Esophagus mucosa (tissue), 1 donor: Measurements from ENCODE around the gene BCORL1. TPM values are rescaled to one million over a fixed set of nuclear protein-coding genes. Genes with fewer than 3 reads are reported as not detected.
A peak's percentile ranks its signal among the peaks of the same experiment; 100 is the strongest.

Source experiments
- ATAC-seq: fragments of 200-7000 bp; cut with Tn5 transposase; one replicate; pipeline ENCODE4 v1.9.1; 2020
- total RNA-seq: library from RNA; stranded (reverse); gene quantifications from one replicate; pipeline ENCODE4 v1.2.4, GENCODE V29; 2023
- donor health status: DM: yes; HTN: yes; CAD: no.

Gene BCORL1, protein sequence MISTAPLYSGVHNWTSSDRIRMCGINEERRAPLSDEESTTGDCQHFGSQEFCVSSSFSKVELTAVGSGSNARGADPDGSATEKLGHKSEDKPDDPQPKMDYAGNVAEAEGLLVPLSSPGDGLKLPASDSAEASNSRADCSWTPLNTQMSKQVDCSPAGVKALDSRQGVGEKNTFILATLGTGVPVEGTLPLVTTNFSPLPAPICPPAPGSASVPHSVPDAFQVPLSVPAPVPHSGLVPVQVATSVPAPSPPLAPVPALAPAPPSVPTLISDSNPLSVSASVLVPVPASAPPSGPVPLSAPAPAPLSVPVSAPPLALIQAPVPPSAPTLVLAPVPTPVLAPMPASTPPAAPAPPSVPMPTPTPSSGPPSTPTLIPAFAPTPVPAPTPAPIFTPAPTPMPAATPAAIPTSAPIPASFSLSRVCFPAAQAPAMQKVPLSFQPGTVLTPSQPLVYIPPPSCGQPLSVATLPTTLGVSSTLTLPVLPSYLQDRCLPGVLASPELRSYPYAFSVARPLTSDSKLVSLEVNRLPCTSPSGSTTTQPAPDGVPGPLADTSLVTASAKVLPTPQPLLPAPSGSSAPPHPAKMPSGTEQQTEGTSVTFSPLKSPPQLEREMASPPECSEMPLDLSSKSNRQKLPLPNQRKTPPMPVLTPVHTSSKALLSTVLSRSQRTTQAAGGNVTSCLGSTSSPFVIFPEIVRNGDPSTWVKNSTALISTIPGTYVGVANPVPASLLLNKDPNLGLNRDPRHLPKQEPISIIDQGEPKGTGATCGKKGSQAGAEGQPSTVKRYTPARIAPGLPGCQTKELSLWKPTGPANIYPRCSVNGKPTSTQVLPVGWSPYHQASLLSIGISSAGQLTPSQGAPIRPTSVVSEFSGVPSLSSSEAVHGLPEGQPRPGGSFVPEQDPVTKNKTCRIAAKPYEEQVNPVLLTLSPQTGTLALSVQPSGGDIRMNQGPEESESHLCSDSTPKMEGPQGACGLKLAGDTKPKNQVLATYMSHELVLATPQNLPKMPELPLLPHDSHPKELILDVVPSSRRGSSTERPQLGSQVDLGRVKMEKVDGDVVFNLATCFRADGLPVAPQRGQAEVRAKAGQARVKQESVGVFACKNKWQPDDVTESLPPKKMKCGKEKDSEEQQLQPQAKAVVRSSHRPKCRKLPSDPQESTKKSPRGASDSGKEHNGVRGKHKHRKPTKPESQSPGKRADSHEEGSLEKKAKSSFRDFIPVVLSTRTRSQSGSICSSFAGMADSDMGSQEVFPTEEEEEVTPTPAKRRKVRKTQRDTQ (N-terminal part only)
- 2.6 TPM for total RNA-seq

DNA sequence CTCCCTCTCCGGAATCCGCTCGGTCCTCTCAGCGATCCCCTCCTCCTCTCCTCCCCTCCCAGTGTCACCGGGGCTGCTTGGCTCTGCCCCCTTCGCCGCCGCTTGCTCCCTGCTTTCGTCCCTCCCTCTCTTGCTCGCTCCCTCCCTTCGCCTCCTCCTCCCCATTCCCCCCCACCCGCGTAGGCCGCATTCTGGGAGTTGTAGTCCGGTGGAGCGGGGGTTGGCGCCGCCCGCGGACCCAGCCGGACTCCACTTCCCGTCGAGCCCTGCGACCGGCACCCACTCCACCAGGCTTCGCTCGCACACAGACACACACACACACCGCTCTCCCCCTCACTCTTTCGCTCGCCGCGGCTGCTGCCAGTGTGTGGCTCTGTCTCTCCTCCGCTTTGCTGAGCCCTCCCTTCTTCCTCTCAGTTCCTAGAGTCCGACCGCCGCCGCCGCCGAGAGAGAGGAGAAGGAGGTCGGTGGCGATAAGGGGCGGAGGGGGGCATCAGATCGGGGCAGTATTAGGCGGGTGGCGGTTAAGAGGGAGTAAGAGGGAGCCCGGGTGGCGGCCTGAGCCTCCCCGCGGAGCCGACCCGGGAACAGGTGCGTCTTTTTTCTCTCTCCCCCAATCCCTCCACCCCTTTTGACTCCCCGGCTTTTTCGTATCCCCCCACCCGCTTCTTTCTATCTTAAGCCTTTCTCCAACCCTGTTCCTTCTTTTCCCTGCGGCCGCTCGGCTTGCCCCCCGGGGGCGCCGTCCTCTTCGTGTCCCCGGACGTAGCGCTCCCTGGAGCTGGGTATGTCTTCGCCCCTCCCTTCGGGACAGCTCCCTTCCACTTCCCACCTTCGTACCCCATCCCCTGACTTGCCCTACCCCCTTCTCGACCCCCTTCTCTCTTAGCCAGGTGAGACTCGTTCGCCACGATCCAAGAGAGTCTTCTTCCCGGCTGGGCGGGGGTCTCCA, at the start of gene BCORL1:
BCORL1 (plus strand) TSS at position 336 of the 952 bp plus-strand sequence. CDS start 22,597 bp downstream, outside the sequence.
- ATAC-seq = peak; percentile 91

DNA sequence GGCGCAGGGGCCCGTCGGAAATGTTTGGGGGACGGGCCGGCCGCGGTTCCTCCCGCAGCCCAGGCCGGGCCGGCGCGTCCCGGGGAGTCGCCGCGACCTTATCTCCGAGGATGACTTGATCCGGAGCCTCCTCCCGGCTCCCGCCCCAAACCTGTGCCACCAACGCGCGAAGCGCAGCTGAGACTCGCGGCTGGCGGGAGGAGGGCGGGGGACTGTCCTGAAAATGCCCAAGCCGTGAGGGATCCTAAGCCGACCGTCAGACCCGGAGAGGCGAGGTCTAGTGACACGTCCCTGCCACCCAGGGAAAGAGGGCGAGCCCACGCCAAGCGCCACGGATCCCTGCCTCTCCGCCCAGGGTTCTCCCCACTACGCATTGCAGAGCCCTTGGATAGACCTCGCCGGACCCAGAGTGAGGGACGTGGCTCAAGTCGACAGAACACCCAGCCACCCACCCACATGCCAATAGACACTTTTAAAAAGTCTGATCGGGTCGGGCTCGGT, 49.6 kb upstream of the BCORL1 start:
- ATAC-seq = no peak

DNA sequence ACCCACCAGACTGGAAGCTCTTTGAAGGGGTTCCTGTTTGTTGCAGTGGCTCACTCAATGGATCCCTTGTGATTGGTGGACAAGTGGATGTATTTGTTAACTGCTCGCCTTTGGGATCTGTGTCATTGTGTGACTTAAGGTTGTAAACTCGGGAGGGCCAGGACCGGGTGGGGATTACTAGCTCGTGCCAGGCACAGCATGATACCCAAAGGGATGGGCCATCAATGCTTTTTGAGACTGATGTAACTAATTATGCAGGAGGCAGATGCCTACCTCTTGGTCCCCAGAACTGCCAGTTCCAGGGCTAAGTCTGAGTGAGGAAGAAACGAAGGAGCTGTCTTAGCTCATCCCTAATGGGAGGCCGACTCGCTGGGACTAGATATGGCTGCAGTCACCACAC, 48.7 kb upstream of the BCORL1 start:
- ATAC-seq = no peak

DNA sequence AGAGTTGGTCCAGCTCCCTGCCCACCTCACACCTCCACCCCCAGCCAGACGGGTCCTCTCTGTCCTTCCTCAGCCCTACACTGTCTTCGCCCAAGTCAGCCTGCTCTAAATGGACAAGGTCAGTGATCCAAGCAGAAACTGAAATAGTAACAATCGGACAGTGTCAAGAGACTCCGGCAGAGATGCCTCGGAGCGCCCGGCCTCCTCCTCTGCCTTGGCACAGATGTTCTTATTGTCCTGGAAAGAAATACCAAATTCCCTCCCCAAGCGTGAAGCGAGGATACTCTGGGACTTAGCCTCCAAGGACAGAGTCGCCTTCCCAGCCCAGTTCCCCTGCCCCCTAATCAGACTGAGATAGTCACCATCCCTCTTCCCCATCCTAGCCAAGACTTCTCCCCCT, 48.0 kb upstream of the BCORL1 start:
- ATAC-seq = no peak

DNA sequence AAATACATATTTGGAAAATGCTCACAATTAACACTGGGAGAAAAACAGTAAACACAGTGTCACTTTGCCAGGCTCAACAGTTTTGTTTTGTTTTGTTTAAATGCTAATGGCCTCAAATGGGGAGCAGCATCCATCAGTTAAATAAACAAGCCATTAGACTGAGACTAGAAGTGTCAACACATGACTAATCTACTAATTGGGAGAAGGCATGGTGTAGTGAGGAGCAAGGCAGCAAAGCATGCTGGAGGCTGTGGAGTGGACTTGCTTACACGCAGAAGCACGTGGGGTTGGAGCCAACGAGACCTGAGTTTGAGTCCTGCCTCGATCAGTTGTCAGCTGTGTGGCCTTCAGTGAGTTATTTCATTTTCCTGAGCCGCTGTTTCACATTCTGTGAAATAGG, 47.5 kb upstream of the BCORL1 start:
- no peak for ATAC-seq

DNA sequence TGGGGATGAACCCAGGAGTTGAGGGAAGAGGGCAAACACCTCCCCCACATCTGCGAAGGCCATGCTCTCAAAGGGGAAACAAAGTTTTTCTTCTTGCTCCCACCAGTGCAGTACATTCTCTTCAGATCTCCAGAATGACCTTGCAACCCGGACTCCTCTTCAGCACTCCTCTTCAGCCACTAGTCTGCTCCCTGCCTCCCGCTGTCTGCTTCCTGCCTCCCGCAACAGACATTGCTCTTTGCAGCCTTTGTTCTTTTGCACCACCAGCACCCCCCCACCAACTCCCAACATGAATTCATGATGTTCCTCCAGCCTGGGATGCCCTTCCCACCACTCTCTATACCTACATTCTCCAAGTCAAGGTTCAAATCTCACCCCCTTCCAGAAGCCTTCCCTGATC, 44.4 kb upstream of the BCORL1 start:
- no peak for ATAC-seq

DNA sequence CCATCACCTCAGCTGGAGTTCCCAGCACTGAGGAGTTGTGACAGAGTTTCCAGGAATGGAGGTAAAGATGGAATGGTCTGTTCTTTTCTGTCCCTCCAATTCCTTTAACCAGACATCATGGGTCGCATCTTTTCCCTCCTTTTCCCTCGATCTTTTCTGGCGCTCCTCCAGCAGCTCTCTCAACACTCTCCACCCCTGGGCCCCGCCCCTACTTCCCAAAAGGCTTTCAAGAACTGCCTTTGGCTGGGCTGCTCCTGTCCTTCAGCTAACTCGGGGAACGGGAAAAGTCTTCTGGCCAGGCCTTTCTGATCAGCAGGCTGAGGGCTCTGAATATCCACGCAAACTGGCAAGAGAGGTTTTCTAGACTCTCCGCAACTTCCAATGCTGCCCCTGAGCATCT, 42.4 kb upstream of the BCORL1 start:
- no peak for ATAC-seq

DNA sequence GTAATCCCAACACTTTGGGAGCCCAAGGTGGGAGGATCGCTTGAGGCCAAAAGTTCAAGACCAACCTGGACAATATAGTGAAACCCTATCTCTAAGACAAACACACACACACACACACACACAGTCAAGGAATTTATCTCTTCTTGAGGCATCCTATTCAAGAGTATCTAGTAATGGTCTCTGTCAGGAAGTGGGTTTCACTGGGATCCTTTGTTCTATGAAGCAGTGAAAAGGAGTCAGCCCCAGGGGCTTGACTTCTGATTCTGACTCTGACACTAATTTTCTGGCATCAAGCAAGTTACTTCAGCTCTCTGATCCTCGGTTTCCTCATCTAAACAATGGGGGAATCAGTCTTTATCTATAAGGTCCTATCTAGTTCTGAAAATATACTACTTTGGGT, 41.7 kb upstream of the BCORL1 start:
- no peak for ATAC-seq

DNA sequence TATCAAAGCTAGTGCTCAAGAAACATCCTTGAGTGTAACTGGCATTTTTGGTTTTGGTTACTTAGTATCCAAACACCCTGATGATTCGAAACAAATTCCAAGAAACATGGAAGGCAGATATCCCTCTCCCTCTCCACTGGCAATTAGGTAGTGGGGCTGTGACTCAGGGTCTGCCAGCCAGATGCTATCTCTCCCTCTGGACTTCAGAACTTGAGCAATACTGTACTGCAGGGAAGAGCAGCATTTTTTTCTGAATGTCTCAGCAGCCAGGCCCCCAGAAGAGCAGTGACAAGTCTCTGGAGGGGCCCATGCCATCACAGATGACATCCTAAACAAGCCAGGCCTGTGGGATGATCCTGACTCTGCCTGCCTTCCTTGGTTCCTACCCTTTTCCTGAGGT, 37.3 kb upstream of the BCORL1 start:
- ATAC-seq = no peak

DNA sequence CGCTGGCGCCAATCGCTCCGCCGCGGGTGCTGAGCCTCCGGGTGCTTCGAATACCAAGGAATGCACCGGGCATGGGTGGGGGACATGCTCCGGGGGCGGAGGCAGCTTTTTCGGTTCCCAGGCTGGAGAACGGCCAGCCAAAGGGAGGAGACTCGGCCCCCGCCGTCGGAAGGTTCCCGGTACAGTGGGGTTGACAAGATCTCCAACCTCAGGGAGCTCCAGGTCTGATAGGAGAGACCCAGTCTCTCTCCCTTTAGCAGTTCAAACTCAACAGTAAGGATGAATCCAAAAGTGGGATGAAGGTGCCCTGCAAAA, 29.1 kb upstream of the BCORL1 start:
- no peak for ATAC-seq

DNA sequence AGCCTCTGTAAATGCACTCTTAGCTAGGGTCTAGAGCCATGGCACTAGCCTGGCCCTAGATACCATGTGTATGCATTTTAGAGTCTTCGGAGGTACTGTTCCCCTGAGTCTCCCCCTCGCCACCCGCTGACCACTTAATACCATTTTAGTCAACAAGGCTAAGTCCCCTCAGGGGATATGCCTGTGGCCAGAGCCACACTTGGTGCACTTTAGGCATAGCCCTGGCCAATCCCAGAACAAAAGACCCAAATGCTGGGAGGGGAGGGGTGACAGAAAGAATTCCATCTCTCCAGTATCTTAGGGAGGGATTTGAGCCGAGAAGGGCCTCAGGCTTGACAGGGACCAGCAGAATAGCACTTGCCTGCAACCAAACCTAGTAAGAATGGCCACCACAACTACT, 28.6 kb upstream of the BCORL1 start:
- ATAC-seq = no peak

DNA sequence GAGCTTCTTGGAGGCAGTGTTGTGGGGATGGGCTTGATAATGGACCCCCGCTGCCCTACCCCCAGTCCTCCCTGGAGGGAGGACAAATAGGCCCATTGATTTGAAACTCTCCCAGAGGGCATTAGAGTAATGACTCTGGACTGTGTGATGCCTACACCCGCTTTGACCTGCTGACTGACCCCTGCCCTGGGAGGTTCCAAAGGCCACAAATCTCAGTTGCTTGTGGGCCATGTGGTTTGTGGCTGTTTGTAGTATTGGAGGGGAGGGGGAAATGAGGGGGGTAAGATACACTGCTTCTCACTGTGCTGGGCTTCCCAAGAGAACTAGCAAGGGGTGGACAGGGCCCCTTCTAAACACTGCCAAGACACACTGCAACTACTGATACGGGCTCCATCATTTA, 27.6 kb upstream of the BCORL1 start:
- no peak for ATAC-seq

DNA sequence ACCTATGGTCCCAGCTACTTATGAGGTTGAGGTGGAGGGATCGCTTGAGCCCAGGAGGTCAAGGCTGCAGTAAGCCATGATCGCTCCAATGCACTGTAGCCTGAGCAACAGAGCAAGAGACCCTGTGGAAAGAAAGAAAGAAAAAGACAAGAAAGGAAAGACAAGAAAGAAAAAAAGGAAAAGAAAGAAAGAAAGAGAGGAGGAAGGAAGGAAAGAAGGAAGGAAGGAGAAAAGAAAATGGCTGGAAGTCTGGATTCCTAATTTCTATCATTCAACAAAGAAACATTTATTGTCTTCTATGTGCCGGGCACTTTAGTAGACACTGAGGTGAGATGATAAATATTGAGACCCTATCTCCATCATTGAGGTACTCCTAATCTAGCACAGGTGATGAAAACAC, 26.8 kb upstream of the BCORL1 start:
- no peak for ATAC-seq

DNA sequence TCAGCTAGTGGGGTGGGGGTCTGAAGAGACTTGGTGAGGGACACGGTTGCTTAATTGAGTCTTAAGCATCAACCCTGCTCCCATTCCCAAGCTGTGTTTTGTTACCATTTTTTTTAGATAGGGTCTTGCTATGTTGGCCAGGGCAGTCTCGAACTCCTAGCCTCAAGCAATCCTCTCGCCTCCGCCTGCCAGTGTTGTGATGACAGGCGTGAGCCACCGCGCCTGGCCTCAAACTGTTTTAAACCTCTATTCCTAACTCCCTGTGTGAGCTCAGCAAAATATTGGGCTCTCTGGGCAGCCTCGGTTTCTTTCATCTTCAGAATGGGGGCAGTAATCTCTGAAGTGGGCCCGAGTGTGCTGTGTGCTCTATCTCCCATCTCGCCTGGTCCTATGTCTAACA, 26.3 kb upstream of the BCORL1 start:
- ATAC-seq = no peak

DNA sequence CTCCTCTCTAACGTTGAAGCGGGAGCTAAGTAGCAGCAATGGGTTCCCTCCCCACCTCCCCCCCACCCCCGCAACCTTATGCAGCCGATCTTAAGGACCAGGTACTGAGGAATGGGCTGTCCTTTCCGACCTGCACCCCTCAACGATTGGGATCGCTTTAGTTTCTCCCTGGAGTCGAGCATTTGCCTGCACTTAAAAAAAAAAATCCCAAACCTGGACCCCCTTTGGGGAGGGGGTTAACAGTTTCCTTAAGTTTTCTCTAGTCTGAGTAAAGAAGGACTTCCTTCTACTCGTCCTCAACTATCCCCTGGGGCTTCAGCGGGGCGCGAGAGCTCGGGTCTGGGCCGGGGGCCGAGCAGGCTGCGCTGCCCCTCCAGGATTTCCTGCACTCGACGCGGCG, 25.7 kb upstream of the BCORL1 start:
- ATAC-seq = no peak

DNA sequence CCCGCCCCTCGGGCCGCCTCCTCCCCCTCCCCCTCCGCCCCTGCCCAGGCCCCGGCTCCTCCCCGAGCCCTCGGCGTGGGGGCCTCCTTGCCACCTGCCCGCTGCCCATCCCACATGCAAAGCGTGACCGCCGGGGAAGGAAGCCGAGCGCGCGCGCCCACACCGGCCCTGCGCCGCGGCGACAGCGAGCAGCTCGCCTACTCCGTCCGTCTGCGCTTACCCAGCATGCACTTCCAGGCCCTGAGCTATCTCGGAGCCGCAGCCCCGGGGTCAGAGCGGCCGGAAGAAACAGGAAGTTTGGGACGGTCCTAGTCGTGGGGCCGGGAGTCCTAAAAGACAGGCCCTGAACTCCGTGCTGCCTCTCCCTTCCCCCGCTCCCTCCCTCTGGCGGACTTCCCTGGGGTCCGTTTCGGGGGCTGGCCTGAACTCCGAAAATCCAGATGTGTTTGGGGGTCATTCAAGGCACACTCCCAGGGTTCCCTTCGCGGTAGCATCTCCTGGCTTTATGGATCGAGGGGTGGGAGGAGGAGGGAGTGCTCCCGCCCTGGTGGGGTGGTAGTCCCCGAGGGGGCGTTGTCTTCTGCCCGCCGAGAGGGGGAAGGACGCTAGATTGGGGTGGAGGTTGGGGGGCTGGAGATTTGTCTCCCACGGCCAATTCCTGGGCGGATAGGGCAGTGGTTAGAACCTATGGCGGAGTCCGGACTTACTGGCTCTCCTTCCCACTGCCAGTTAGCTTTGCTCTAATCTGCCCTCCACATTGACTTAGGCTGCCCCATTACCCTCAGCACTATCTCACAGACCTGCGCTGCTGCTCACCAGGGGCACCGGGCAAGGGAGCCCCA, 25.0 kb upstream of the BCORL1 start:
- peak; percentile 61 for ATAC-seq

DNA sequence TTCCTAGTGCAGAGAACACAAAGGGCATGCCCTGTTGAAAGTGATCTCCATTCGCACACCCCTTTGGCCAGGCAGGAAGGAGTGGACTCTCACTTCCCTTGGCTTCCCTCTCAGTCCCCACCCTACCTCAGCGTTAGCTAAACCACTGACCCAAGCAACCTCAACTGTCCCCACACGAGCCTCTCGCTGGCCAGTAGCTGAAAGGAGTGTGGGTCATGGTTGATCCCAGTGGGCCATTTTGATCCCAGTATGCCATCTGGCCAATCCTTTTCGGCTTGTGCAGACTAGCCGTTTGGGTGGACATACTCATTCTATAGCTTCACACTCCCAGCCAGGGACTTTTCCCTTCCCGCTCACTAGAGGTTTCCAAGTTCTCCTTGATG, 24.4 kb upstream of the BCORL1 start:
- ATAC-seq = no peak

DNA sequence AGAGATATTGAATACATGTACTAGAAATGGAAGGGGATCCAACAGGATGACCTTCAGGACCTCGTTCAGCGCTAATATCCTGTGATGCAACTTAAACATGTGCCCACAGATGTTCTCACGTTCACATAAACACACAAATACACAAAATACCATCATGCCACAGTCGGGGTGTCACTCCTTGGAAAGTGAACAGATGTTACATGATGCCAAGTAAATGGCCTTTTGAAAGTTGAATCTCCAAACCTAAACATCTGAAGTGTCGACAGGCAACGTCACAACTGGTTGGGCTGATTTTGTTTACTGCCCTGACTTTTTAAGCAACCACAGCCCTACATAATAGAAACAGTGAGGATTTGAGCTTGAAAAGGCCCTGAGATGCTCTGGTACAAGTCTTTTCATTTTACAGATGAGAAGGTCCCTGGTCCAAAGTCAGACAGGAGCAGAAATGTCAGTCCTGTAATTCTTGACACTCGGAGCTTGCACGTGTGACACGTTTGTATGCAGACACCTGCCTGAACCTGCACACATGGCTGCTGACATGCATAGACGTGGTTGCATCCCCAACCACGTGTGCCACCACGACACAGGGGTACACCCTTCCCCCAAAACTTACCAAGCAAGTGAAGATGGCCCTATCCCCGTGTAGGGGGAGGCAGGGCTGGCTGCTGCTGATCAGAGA, 23.5 kb upstream of the BCORL1 start:
- ATAC-seq = peak; percentile 36

DNA sequence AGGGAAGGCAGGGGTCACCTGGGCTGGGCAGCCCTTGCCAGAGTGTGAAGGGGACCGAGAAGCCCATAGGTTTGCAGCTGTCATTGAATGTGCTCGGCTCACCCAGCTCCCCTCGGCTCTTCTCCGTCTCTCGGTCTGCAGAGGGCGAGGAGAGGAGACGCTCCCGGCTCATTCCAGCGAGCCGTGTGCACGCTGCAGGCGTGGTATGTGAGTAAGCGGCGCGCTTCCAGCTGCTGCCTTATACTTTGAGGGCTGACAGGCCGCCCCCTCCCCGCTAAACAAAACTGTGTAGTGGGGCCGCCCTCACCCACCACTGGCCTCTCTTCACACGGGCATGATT, 23.0 kb upstream of the BCORL1 start:
- peak; percentile 37 for ATAC-seq
